Ureter (tissue), 1 donor: ENCODE data around the gene ODAPH. TPM values are rescaled to one million over a fixed set of nuclear protein-coding genes. Genes with fewer than 3 reads are reported as not detected.
"Not testable (repeated sequence)": the region's sequence is repeated elsewhere in the genome, so short reads cannot be mapped to it uniquely, and the experiment has no call there.

Experiments used
- DNase-seq: peaks from one replicate; pipeline ENCODE4 v3.0.0-alpha.2; 2020; ENCODE audit warnings: low spot score
- total RNA-seq: library from RNA; stranded (reverse); gene quantifications from one replicate; pipeline ENCODE4 v1.2.4, GENCODE V29; 2023
- donor health status: DM: yes; HTN: yes; CAD: no.

ODAPH gene, protein sequence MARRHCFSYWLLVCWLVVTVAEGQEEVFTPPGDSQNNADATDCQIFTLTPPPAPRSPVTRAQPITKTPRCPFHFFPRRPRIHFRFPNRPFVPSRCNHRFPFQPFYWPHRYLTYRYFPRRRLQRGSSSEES
- not detected for total RNA-seq

DNA sequence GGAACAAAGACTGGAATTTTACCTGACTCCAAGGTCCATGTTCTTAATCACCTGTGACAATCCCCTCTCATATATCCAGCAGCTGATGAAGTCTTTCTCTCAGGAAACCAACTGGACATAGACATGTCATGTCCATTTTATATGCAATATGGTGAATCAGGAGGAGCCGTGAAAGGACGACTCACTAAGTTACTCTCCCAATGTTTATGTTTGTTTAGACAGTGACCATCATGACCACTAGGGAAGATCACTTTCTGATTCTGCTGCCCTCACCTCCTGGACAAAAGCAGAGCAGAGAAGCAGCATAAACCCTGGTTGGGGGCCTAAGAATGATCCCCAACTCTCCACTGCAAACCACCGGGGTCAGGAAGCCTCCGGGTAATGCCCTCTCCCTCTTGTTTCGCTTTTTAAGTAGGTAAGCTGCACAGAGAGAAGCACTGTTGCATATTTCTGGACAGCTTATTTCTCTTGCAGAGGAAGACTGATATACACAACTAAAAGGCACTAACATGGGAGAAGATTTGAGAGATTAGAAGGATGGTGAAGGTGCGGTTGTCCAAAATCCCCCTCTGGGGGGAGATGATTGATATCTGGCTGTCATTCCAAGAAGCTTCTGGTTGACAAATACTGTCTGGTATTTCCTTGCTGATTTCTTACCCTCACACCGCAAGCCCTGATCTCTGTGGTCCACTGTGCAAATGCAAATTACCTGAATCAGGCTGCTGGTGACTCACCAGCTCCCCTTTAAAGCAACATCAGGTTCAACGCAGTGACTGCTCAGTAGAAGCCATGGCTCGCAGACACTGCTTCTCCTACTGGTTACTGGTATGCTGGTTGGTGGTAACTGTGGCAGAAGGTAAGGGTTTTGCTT, at the start of gene ODAPH:
ODAPH (plus strand) TSS at position 773 of the 871 bp plus-strand sequence; CDS start at position 790, 17 bp downstream.
- no peak for DNase-seq

DNA sequence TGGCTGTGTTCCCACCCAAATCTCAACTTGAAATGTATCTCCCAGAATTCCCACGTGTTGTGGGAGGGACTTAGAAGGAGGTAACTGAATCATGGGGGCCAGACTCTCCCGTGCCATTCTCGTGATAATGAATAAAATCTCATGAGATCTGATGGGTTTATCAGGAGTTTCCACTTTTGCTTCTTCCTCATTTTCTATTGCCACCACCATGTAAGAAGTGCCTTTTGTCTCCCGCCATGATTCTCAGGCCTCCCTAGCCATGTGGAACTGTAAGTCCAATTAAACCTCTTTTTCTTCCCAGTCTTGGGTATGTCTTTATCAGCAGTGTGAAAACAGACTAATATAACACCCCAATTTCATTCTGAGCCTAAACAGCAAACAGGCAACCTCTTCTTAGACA, 46.3 kb upstream of the ODAPH start:
- not testable (repeated sequence) for DNase-seq

DNA sequence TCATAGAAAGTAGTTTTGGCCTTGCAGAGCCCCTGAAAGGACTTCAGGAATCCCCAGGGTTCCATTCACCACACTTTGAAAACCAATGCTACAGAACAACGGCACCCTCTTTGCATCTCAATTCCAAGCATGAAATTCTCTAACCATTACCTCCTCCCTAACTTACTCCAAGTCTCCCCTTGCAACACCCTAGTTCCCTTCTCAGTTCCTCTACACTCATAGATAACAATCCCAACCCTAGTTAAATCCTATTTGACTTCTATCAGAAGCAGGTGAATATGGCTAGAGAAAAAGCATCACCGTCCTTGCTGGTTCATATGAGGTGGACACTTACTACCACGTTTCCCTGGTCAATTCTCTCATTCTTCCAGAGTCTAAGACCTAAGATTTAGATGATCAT, 44.0 kb upstream of the ODAPH start:
- no peak for DNase-seq

DNA sequence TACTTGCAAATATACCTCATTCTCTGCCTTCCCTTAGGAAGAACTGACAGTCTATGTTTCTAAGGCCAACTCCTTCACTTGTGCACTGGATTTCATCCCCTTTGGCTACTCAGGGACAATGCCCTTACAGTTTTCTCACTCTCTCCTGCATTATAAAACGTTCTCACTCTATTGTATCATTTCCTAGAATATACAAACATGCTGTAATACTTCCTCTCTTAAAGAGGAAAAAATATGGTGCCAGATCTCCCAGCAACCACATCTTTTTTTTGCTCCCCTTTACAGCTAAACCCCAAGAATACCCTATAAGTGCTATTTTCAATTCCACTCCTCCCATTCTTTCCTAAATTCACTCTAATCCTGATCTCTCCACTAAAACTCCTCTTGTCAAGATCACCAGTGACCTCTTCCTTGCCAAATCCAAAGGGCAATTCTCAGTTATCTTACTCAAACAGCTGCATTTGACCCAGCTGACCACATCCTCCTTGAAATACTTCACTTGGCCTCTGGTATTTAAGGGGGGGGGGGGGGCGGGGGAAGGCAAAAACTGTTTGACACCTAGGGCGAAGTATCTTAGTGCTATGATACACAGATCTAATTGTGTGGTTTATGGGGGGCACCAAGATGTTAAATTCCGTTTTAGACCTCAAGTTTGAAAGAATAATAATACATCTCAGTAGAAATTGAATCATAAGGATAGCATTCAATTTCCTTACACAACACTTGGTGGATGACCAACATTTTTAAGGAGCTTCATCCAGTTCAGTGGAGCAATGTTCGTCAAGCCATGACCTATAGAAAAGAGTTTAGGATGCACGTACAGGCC, 43.3 kb upstream of the ODAPH start:
- no peak for DNase-seq

DNA sequence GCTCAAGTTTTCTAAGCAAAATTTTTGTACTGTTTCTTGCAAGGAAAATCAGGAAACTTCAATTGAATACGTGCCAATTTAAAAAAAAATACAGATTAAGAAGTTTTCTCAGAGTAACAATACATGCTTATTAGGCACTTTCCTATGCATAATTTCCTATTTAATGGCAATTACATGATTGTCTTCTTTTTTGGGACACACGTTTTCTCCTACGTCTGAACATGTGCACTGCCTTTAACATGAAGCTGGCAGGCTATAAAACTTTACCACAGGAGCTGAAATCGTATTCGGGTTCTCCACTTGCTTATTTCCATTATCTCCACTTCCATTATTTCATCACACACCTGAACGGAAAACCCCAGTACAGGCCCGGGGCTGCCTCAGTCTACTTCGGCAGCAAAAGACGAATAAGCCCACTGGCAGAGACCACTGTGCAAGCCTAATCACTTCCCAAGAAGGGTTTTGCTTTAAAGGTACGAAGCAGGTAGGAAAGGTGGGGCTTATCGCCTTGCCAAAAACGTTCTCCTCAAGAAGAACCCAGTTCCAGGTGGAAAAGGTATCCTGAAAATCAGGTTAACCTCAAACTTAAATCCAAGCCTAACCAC, 42.2 kb upstream of the ODAPH start:
- DNase-seq: no peak

DNA sequence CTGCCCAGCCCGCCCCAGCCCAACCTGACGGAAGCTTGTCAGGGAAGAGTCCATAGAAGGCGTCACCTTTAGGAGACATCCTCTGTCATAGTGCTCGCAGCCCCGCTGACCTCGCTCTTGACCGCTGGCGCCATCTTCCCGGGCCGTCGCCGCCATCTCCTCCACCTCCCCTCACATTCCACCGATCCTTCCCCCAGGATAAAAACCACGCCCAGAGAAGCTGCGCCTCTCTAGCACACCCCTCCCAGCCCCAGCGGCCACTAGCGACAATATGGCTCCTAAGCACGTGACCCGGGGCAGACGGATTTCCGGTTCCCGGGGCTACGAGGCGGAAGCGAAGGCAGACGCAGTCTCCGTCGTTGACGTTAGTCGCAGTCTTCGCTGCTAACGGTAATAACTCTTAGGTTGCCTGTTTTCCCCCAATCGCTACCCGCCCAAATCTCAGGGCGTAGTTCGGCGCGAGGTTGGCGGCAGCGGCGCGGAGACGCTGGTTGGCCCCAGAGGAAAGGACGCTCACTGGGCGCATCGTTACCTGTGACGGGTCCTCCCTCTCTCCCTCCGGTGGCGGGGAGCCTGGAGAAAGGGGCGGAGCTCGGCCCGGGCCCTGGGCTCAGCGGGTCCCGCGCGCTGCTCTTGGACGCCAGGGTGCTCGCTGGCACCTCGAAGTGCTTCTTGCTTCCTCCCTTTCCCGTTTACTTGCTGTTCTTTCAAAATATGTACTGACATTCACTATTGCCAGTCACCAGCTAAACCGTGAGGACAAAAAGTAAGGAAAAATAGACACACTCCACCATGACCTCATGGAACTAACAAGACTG, 41.5 kb upstream of the ODAPH start, which contains the start of the genes RCHY1 and THAP6:
RCHY1 (minus strand) TSS at position 273 of the 818 bp plus-strand sequence; CDS start at position 156, 117 bp downstream.
THAP6 (plus strand) TSS at position 343 of the 818 bp plus-strand sequence. CDS start 980 bp downstream, outside the sequence.
- DNase-seq: peak; percentile 96

DNA sequence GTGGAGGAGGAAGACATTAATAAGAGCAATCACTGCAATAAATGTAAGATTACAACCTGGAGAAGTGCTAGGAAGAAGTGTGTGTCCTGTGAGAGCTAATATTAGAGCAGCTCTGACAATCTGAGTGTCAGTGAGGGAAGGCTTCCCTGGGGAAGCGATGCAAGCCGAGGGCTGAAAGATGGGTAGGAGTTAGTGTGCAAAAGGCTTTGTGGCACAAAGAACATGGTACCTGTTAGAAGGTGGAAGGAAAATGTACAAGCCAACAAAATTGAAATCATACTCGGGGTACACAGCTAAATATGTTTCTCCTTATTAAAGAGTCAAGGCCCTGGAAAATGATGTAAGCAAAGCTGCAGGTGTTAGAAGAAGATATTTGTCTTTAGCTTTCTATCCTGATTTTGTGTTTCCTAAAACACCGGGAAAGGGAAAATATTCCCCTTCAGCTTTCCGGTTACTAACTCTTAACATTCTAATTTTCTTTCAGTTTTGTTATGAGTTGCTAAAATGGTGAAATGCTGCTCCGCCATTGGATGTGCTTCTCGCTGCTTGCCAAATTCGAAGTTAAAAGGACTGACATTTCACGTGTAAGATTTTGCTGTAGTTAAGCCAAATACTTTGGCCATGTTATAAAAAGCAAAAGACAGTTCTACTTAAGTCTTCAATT, 40.8 kb upstream of the ODAPH start:
- DNase-seq: no peak

DNA sequence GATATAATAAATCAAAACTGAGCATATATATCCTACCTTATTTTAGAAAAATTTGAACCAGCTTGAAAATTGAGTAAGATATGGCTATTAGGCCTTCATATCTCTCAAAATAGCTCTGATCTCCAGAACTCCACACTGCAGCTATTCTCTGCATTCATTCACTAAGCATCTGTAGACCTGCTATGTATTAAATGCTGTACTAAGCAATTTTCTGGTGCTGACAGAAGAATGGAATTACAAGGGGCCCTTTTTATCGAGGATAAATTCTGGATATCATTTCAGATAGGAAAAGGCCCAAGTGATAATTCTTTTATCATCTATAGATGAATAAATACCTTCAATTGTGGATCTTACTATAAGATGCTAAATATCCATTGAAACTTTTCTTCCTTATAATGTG, 39.7 kb upstream of the ODAPH start:
- no peak for DNase-seq

DNA sequence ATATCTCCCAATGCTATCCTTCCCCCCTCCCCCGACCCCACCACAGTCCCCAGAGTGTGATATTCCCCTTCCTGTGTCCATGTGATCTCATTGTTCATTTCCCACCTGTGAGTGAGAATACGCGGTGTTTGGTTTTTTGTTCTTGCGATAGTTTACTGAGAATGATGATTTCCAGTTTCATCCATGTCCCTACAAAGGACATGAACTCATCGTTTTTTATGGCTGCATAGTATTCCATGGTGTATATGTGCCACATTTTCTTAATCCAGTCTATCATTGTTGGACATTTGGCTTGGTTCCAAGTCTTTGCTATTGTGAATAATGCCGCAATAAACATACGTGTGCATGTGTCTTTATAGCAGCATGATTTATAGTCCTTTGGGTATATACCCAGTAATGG, 36.4 kb upstream of the ODAPH start:
- not testable (repeated sequence) for DNase-seq

DNA sequence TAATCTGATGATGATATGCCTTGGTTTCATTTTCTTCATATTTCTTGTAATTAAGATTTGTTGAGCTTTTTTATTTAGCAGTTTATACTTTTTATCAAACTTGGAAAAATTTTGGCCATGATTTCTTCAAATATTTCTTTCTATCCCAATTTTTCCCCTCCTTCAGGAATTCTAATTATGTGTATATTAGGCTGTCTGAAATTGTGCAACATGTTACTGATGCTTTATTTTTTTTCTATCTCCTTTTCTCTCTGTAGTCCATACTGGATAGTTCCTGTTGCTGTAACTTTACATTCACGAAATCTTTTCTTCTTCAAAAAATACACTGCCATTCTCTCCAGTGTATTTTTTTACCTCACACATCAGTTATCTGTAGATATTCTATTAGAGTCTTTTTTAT, 30.8 kb upstream of the ODAPH start:
- no peak for DNase-seq

DNA sequence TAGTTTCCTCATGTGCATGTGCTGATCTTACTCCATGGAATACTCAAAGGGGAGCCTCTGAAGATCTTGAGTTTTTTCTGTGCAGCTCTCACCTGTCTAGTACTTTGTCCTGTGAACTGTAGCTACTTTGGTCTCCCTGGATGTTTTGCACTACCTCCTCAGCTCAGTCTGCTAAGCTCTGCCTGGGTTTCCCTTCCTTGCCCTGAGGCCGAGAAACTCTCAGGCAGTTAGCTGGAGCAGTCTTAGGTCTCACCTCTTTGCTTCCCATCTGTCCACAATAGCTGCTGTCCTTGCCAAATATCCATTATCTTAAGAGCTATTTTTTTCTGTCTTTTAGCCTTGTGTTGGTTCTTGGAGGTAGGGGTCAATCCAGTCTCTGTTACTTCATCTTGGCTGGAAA, 30.0 kb upstream of the ODAPH start:
- DNase-seq: no peak

DNA sequence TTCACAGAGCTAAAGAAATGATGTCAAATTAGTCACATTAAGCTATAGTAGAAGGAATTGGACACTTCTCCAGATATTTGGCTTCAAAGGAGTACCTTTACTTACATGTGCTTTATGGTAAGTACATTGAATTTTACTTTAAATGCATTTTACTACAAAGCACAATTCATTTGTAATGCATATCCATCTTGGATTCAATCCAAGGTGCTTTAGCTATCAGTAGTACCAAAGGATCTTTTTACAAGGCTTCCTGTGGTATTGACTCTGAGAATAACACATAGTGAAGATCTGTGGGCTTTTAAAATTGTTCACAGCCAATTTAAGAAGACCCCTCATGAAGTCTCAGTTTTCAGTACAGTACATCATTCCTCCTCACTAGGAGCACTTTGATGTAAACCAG, 28.4 kb upstream of the ODAPH start:
- DNase-seq: no peak

DNA sequence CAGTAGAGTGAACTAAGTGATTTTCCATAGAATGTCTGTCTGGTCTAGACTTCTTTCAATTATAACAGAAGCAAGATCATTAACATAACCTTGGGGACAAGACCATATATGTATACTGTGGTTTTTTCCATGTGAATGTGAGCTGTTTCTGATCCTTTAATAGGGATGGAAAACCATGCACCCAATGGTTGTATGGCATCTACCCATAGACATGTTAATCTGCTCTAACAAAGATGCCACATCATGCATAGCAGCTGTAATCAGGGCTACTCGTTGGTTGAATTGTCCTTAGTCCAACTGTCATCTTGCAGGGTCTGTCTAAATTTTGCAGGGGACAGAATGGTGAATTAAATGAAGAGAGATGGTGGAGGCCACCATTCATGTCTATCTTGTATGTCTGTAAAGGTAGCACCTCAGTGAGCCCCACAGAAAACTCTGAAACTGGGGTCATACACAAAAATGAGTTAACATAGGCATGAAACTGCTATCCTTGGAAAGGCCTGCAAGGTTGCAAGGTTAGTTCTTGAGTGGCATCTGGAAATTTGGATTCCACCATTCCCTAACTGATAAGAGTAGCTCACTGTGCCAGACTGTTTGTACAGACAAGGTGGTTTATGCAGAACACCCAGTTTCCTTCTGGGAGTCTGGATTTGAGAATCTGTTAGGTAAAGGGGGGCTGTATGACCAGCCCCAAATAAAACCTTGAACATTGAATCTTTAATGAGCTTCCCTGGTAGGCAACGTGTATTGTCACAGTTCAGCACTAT, 25.1 kb upstream of the ODAPH start:
- DNase-seq: no peak

DNA sequence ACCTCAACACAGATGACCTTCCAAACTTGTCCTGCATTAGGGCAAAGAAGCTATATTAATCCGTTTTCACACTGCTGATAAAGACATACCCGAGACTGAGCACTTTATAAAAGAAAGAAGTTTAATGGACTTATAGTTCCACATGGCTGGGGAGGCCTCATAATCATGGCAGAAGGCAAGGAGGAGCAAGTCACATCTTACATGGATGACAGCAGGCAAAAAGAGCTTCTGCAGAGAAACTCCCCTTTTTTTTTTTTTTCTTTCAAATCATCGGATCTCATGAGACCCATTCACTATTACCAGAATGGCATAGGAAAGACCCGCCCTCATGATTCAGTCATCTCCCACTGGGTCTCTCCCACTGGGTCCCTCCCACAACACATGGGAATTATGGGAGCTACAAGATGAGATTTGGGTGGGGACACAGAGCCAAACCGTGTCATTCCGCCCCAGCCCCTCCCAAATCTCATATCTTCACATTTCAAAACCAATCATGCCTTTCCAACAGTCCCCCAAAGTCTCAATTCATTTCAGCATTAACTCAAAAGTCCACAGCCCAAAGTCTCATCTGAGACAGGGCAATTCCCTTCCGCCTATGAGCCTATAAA, 24.2 kb upstream of the ODAPH start:
- DNase-seq: not testable (repeated sequence)

DNA sequence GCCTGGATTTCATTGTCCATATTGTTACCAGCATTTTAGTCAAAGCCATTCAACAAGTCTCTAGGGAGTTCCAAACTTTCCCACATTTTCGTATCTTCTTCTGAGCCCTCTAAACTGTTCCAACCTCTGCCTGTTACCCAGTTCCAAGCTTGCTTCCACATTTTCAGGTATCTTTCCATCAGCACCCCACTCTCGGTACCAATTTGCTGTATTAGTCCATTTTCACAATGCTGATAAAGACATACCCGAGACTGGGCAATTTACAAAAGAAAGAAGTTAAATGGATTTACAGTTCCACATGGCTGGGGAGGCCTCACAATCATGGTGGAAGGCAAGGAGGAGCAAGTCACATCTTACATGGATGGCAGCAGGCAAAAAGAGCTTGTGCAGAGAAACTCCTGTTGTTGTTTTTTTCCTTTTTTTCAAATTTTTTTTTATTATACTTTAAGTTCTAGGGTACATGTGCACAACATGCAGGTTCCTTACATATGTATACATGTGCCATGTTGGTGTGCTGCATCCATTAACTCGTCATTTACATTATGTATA, 22.5 kb upstream of the ODAPH start:
- DNase-seq: not testable (repeated sequence)

DNA sequence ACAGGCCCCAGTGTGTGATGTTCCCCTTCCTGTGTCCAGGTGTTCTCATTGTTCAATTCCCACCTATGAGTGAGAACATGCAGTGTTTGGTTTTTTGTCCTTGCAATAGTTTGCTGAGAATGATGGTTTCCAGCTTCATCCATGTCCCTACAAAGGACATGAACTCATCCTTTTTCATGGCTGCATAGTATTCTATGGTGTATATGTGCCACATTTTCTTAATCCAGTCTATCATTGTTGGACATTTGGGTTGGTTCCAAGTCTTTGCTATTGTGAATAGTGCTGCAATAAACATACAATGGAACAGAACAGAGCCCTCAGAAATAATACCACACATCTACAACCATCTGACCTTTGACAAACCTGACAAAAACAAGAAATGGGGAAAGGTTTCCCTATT, 21.9 kb upstream of the ODAPH start:
- DNase-seq: not testable (repeated sequence)

DNA sequence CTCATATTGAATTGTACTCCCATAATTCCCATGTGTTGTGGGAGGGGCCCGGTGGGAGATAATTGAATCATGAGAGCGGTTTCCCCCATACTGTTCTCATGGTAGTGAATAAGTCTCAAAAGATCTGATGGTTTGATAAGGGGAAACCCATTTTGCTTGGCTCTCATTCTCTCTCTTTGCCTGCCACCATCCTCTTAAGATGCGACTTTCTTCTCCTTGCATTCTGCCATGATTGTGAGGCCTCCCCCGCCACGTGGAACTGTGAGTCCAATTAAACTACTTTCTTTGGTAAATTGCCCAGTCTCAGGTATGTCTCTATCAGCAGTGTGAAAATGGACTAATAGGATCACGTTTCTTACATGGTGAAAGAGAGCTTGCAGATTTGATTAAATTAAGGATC, 18.6 kb upstream of the ODAPH start:
- DNase-seq: not testable (repeated sequence)

DNA sequence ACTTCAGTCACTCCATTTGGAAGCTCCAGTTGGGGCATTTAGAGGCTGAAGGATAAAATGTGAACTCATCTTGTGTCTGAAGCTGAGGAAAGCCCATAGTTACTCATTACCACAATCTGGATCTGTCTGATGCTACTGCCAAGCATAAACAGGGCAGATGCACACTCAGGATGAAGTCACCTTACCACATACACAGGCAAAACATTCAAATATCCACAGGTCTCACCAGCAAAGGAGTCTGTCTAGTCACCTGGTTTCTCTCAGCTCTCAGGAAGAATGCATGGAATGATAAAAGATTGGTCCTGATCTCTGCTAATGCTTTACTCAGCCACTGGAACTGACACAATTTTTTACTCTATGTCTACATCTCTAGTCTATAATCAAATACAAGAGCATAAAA, 13.0 kb upstream of the ODAPH start:
- DNase-seq: no peak

DNA sequence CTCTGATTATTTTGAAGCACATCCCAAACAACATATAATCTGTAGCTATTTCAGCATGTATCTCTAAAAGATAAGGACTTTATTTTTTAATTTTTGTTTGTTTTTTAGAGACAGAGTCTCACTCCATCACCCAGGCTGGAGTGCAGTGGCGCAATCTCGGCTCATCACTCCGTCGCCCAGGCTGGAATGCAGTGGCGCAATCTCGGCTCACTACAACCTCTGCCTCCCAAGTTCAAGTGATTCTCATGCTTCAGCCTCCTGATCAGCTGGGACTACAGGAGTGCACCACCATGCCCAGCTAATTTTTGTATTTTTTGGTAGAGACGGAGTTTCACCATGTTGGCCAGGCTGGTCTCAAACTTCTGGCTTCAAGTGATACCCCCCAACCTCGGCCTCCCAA, 11.6 kb upstream of the ODAPH start:
- not testable (repeated sequence) for DNase-seq
